Epidermal melanocyte (primary cell): ENCODE results near the gene LMX1A.

Source experiments
- DNase-seq: peaks from one replicate; pipeline ENCODE4 v3.0.0; 2011; ENCODE audit warnings: low spot score; ENCODE audit not compliant: insufficient read length

The LMX1A gene

GRCh38 chr1:165355977-165356811 is at the start of gene LMX1A:
Gene LMX1A (minus strand): TSS chr1:165356715. CDS start chr1:165355559, 1,156 bp downstream.
- DNase-seq = no peak

GRCh38 chr1:165403835-165404482 is 47.4 kb upstream of the LMX1A start:
- DNase-seq = no peak

- no peak for DNase-seq
These were observed 46.1 kb upstream of the LMX1A start for GRCh38 chr1:165402517-165403111.

- DNase-seq = no peak
These were observed 41.4 kb upstream of the LMX1A start for GRCh38 chr1:165397944-165398343.

- no peak for DNase-seq
These were observed 39.4 kb upstream of the LMX1A start for GRCh38 chr1:165395901-165396300.

- no peak for DNase-seq
These were observed 39.0 kb upstream of the LMX1A start for GRCh38 chr1:165395478-165395877.

- DNase-seq = peak; percentile 94
These were observed 36.4 kb upstream of the LMX1A start for GRCh38 chr1:165392634-165393571.

- DNase-seq = no peak
These were observed 33.1 kb upstream of the LMX1A start for GRCh38 chr1:165389609-165390008.

- no peak for DNase-seq
These were observed 31.4 kb upstream of the LMX1A start for GRCh38 chr1:165387961-165388360.

- DNase-seq = no peak
These were observed 31.0 kb upstream of the LMX1A start for GRCh38 chr1:165387505-165387904.

GRCh38 chr1:165383599-165384405 is 27.3 kb upstream of the LMX1A start:
- DNase-seq = no peak

- no peak for DNase-seq
These were observed 26.6 kb upstream of the LMX1A start for GRCh38 chr1:165383067-165383466.

GRCh38 chr1:165381745-165382505 is 25.4 kb upstream of the LMX1A start:
- no peak for DNase-seq

GRCh38 chr1:165376811-165377311 is 20.3 kb upstream of the LMX1A start:
- DNase-seq = no peak

GRCh38 chr1:165376041-165376810 is 19.7 kb upstream of the LMX1A start:
- peak; percentile 44 for DNase-seq

GRCh38 chr1:165375623-165376022 is 19.1 kb upstream of the LMX1A start:
- no peak for DNase-seq

- peak; percentile 46 for DNase-seq
These were observed 15.2 kb upstream of the LMX1A start for GRCh38 chr1:165371588-165372225.

GRCh38 chr1:165369255-165369848 is 12.8 kb upstream of the LMX1A start:
- DNase-seq = no peak
